HepG2 (cell line): Measurements from ENCODE around the gene HNRNPUL1. TPM values are rescaled to one million over a fixed set of nuclear protein-coding genes. Genes with fewer than 3 reads are reported as not detected.

Experiments
- GATAD1 ChIP-seq: IDR thresholded peaks from 2 replicates; pipeline ENCODE4 v1.6.1; 2016; ENCODE audit warnings: missing genetic modification reagents, missing compliant biosample characterization
- KAT8 ChIP-seq: IDR thresholded peaks from 2 replicates; pipeline ENCODE4 v1.6.1; 2016; ENCODE audit warnings: missing genetic modification reagents, missing compliant biosample characterization
- KDM2A ChIP-seq: sonication (generic); formaldehyde crosslinking; IDR thresholded peaks from 2 replicates; pipeline ENCODE4 v1.4.0; 2020; ENCODE audit warnings: low read depth, missing genetic modification reagents, borderline replicate concordance
- MED1 ChIP-seq: sonication (generic); formaldehyde crosslinking; IDR thresholded peaks from 2 replicates; pipeline ENCODE4 v1.4.0; 2020; ENCODE audit warnings: missing genetic modification reagents
- MEIS1 ChIP-seq: sonication (generic); formaldehyde crosslinking; IDR thresholded peaks from 2 replicates; pipeline ENCODE4 v1.9.0; 2021; ENCODE audit warnings: mild to moderate bottlenecking, missing genetic modification reagents, moderate library complexity, borderline replicate concordance
- NCOA2 ChIP-seq: sonication (generic); formaldehyde crosslinking; IDR thresholded peaks from 2 replicates; pipeline ENCODE4 v1.8.0; 2022; ENCODE audit warnings: inconsistent platforms
- NR2F6 ChIP-seq, 2 experiments: IDR thresholded peaks; 2 replicates each; pipeline ENCODE4 v1.6.1; 2016; ENCODE audit warnings: antibody characterized with exemption in 1 of 2, mild to moderate bottlenecking in 1 of 2
- PRPF4 ChIP-seq: fragments of 200-400 bp; formaldehyde crosslinking; IDR thresholded peaks from 2 replicates; pipeline ENCODE4 v1.6.1; 2016; ENCODE audit warnings: low read length, low read depth; ENCODE audit not compliant: poor library complexity, severe bottlenecking
- SOX5 ChIP-seq: IDR thresholded peaks from 2 replicates; pipeline ENCODE4 v1.6.1; 2016; ENCODE audit warnings: borderline replicate concordance
- SPEN ChIP-seq: sonication (generic); formaldehyde crosslinking; IDR thresholded peaks from 2 replicates; pipeline ENCODE4 v1.5.1; 2020; ENCODE audit warnings: low read depth, mild to moderate bottlenecking, missing genetic modification reagents
- ZFP41 ChIP-seq: sonication (generic); formaldehyde crosslinking; IDR thresholded peaks from 2 replicates; pipeline ENCODE4 v1.4.0; 2020; ENCODE audit warnings: mild to moderate bottlenecking, missing genetic modification reagents, borderline replicate concordance
- ZNF709 ChIP-seq: sonication (generic); formaldehyde crosslinking; IDR thresholded peaks from 2 replicates; pipeline ENCODE4 v1.5.0; 2020; ENCODE audit warnings: mild to moderate bottlenecking, missing genetic modification reagents
- polyA plus RNA-seq, 8 experiments: library from polyadenylated mRNA; depleted of rRNA in 3 of 8; stranded (reverse) in 7 of 8; unstranded in 1 of 8; fragments of >200 nt; fragmentation: Illumina TruSeq in 4 of 8; extraction: Trizol in 4 of 8; gene quantifications; 2 replicates each; pipeline versions ENCODE4 v1.2.1 to v1.2.3, GENCODE V29; 2011 to 2016; ENCODE audit warnings: low read depth in 4 of 8, missing spikeins in 1 of 8, mixed read lengths in 1 of 8; ENCODE audit not compliant: insufficient read depth in 1 of 8
- total RNA-seq, 5 experiments: library from RNA; depleted of rRNA; stranded (reverse); fragments of >200 nt; fragmentation: Illumina TruSeq; extraction: Trizol; gene quantifications; 2 replicates each; pipeline ENCODE4 v1.2.3, GENCODE V29; 2016; ENCODE audit warnings: low read depth in 1 of 5
- TF ChIP-seq, protein P1 (sequence below): sonication (generic); formaldehyde crosslinking; IDR thresholded peaks from 2 replicates; pipeline ENCODE4 v1.5.0; 2020; ENCODE audit warnings: mild to moderate bottlenecking, missing genetic modification reagents, borderline replicate concordance
- TF ChIP-seq, protein P2 (sequence below): sonication (generic); formaldehyde crosslinking; IDR thresholded peaks from 2 replicates; pipeline ENCODE4 v1.8.0; 2022; ENCODE audit warnings: missing genetic modification reagents, mild to moderate bottlenecking, moderate library complexity, borderline replicate concordance
- TF ChIP-seq, protein P3 (sequence below): sonication (generic); IDR thresholded peaks from 2 replicates; pipeline ENCODE4 v1.6.1; 2016; ENCODE audit warnings: low read depth, borderline replicate concordance
- TF ChIP-seq, protein P4 (sequence below): sonication (generic); formaldehyde crosslinking; IDR thresholded peaks from 2 replicates; pipeline ENCODE4 v1.4.0; 2020; ENCODE audit warnings: missing genetic modification reagents, borderline replicate concordance

HNRNPUL1 gene
- total and polyA plus RNA-seq, 2 of the 13 experiments (the other 11 are each of a cell fraction or from before 2014, with no cell fraction given) = 30.9 to 81.7 TPM

DNA sequence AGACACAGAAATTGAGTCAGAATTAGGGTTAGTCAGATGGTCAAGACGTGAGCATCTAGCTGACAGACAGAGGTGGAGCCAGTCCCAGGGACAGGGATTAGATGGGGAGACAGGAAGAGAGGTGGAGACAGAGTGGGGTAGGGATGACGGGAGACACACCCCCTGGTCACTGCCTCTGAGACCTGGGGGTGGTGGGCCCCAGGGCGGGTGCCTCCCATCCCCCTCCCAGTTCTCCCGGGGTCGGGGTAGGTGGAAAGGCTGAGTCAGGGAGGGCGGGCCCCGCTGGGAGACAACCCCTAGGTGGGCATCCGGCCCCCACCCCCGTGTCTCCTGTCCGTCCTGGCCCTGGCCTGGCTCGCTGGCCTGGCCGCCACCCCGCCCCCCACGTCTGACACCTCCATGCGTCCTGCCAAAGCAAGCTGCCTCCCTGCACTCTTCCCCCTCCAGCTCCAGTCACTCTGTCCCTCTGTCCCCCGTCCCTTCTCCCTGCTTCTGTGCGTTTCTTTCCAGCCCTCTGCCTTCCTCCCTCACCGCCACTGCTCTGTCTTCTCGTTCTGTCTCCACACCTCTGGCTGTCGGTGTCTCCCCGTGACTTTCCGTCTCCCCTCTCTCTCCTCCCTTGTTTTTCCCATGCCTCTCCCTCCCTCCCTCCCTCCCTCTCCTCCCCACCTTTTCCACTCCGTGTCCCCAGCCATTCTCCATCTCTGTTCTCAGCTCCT, 60.9 kb downstream of the HNRNPUL1 start (continued):
- TF ChIP-seq, protein P1, sequence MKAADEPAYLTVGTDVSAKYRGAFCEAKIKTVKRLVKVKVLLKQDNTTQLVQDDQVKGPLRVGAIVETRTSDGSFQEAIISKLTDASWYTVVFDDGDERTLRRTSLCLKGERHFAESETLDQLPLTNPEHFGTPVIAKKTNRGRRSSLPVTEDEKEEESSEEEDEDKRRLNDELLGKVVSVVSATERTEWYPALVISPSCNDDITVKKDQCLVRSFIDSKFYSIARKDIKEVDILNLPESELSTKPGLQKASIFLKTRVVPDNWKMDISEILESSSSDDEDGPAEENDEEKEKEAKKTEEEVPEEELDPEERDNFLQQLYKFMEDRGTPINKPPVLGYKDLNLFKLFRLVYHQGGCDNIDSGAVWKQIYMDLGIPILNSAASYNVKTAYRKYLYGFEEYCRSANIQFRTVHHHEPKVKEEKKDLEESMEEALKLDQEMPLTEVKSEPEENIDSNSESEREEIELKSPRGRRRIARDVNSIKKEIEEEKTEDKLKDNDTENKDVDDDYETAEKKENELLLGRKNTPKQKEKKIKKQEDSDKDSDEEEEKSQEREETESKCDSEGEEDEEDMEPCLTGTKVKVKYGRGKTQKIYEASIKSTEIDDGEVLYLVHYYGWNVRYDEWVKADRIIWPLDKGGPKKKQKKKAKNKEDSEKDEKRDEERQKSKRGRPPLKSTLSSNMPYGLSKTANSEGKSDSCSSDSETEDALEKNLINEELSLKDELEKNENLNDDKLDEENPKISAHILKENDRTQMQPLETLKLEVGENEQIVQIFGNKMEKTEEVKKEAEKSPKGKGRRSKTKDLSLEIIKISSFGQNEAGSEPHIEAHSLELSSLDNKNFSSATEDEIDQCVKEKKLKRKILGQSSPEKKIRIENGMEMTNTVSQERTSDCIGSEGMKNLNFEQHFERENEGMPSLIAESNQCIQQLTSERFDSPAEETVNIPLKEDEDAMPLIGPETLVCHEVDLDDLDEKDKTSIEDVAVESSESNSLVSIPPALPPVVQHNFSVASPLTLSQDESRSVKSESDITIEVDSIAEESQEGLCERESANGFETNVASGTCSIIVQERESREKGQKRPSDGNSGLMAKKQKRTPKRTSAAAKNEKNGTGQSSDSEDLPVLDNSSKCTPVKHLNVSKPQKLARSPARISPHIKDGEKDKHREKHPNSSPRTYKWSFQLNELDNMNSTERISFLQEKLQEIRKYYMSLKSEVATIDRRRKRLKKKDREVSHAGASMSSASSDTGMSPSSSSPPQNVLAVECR = peak; percentile 73
- TF ChIP-seq ZFP41 (CRISPR knock-in tag) = no peak
- TF ChIP-seq, protein P2, sequence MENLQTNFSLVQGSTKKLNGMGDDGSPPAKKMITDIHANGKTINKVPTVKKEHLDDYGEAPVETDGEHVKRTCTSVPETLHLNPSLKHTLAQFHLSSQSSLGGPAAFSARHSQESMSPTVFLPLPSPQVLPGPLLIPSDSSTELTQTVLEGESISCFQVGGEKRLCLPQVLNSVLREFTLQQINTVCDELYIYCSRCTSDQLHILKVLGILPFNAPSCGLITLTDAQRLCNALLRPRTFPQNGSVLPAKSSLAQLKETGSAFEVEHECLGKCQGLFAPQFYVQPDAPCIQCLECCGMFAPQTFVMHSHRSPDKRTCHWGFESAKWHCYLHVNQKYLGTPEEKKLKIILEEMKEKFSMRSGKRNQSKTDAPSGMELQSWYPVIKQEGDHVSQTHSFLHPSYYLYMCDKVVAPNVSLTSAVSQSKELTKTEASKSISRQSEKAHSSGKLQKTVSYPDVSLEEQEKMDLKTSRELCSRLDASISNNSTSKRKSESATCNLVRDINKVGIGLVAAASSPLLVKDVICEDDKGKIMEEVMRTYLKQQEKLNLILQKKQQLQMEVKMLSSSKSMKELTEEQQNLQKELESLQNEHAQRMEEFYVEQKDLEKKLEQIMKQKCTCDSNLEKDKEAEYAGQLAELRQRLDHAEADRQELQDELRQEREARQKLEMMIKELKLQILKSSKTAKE = peak; percentile 60; the same call in 1 of the 2 replicates
- peak; percentile 54; the same call in 1 of the 2 replicates for TF ChIP-seq SOX5 (CRISPR knock-in tag)
- TF ChIP-seq KAT8 = peak; percentile 67
- no peak for TF ChIP-seq SPEN
- peak; percentile 67; the same call in 1 of the 2 replicates for TF ChIP-seq MED1 (CRISPR knock-in tag)
- no peak for TF ChIP-seq PRPF4
- TF ChIP-seq NR2F6 (IDR thresholded peaks at IDR 0.05) = peak; percentile 25; the same call in 1 of the 2 replicates
- peak; percentile 66 for TF ChIP-seq NR2F6 (CRISPR knock-in tag; IDR thresholded peaks at IDR 0.05)
- peak; percentile 31; the same call in 1 of the 2 replicates for TF ChIP-seq NCOA2 (CRISPR knock-in tag)
- no peak for TF ChIP-seq ZNF709 (CRISPR knock-in tag)
- peak; percentile 35; the same call in 1 of the 2 replicates for TF ChIP-seq GATAD1 (CRISPR knock-in tag)
- peak; percentile 97 for TF ChIP-seq KDM2A (CRISPR knock-in tag)
- TF ChIP-seq, protein P3, sequence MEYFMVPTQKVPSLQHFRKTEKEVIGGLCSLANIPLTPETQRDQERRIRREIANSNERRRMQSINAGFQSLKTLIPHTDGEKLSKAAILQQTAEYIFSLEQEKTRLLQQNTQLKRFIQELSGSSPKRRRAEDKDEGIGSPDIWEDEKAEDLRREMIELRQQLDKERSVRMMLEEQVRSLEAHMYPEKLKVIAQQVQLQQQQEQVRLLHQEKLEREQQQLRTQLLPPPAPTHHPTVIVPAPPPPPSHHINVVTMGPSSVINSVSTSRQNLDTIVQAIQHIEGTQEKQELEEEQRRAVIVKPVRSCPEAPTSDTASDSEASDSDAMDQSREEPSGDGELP = peak; percentile 57; the same call in 1 of the 2 replicates
- TF ChIP-seq, protein P4, sequence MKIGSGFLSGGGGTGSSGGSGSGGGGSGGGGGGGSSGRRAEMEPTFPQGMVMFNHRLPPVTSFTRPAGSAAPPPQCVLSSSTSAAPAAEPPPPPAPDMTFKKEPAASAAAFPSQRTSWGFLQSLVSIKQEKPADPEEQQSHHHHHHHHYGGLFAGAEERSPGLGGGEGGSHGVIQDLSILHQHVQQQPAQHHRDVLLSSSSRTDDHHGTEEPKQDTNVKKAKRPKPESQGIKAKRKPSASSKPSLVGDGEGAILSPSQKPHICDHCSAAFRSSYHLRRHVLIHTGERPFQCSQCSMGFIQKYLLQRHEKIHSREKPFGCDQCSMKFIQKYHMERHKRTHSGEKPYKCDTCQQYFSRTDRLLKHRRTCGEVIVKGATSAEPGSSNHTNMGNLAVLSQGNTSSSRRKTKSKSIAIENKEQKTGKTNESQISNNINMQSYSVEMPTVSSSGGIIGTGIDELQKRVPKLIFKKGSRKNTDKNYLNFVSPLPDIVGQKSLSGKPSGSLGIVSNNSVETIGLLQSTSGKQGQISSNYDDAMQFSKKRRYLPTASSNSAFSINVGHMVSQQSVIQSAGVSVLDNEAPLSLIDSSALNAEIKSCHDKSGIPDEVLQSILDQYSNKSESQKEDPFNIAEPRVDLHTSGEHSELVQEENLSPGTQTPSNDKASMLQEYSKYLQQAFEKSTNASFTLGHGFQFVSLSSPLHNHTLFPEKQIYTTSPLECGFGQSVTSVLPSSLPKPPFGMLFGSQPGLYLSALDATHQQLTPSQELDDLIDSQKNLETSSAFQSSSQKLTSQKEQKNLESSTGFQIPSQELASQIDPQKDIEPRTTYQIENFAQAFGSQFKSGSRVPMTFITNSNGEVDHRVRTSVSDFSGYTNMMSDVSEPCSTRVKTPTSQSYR (CRISPR knock-in tag) = peak; percentile 91
- TF ChIP-seq MEIS1 (CRISPR knock-in tag) = peak; percentile 56; the same call in 1 of the 2 replicates
